Body of pancreas (tissue), 4 donors: ENCODE results near the gene KMT2B.

Source experiments
- POLR2A ChIP-seq, 3 donors: fragments of 450-650 bp; IDR thresholded peaks; one replicate each; pipeline ENCODE4 v1.6.1; 2016; ENCODE audit warnings: antibody characterized with exemption in 3 of 3, mild to moderate bottlenecking in 2 of 3
- TF ChIP-seq, protein P1 (sequence below), 7 experiments: fragments of 450-650 bp in 4 of 7; fragments of 200-600 bp in 3 of 7; sonication (generic) in 3 of 7; IDR thresholded peaks; one replicate each; pipeline ENCODE4 v1.5.1; 2016 to 2019; ENCODE audit warnings: antibody characterized with exemption in 7 of 7

DNA sequence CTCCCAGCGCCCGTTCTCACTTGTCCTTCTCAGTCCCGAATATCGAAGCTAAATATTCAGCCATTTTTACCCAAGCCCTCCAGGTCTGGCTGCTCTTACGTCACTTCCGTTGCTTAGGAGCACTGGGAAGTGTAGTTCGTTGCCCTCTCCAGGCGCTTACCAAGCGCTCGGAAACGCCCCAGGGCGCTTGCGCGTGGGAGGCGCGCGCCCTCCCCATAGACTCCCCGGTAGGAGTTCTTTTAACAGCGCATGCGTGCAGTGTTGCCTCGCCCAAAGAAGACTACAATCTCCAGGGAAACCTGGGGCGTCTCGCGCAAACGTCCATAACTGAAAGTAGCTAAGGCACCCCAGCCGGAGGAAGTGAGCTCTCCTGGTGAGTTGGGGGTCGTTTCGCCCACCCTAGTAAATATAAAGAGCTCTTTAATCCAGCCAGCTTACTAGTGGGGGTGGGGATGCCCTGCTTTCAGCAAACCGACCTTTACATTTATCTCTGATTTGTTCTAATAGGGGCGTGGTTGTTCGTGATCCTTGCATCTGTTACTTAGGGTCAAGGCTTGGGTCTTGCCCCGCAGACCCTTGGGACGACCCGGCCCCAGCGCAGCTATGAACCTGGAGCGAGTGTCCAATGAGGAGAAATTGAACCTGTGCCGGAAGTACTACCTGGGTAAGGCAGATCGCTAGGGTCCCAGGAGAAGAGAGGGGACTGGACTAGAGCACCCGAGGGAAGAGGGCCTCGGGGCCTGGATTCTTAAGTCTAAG is 27.7 kb downstream of the KMT2B start, which contains the start of the genes PSENEN and U2AF1L4:
- TF ChIP-seq POLR2A (IDR thresholded peaks at IDR 0.05) = peak in 1 of 3 donors; percentile 63
- TF ChIP-seq, protein P1, sequence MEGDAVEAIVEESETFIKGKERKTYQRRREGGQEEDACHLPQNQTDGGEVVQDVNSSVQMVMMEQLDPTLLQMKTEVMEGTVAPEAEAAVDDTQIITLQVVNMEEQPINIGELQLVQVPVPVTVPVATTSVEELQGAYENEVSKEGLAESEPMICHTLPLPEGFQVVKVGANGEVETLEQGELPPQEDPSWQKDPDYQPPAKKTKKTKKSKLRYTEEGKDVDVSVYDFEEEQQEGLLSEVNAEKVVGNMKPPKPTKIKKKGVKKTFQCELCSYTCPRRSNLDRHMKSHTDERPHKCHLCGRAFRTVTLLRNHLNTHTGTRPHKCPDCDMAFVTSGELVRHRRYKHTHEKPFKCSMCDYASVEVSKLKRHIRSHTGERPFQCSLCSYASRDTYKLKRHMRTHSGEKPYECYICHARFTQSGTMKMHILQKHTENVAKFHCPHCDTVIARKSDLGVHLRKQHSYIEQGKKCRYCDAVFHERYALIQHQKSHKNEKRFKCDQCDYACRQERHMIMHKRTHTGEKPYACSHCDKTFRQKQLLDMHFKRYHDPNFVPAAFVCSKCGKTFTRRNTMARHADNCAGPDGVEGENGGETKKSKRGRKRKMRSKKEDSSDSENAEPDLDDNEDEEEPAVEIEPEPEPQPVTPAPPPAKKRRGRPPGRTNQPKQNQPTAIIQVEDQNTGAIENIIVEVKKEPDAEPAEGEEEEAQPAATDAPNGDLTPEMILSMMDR (IDR thresholded peaks at IDR 0.05) = peak in 2 of 7 experiments; percentile 32 to 36
